Loucy (cell line): Measurements from ENCODE around the gene AQP1.

Experiments used
- H2AFZ ChIP-seq: fragments of 200-600 bp; sonication (generic); 2 replicates; pipeline ENCODE4 v1.6.0; 2016; ENCODE audit warnings: antibody characterized with exemption, mild to moderate bottlenecking, low read length, moderate library complexity
- H3F3A ChIP-seq: fragments of 200-600 bp; 2 replicates; pipeline ENCODE4 v1.6.0; 2016; ENCODE audit warnings: antibody characterized with exemption, low read depth, mild to moderate bottlenecking
- H3K27me3 ChIP-seq: fragments of 200-600 bp; sonication (generic); 2 replicates; pipeline ENCODE4 v1.6.1; 2014; ENCODE audit warnings: low read length, mild to moderate bottlenecking; ENCODE audit not compliant: insufficient read depth, poor library complexity, severe bottlenecking
- H3K36me3 ChIP-seq: fragments of 200-600 bp; sonication (generic); 2 replicates; pipeline ENCODE4 v1.6.1; 2016; ENCODE audit warnings: low read length; ENCODE audit not compliant: insufficient read depth
- H3K4me1 ChIP-seq: fragments of 200-600 bp; sonication (generic); 2 replicates; pipeline ENCODE4 v1.5.1; 2014; ENCODE audit warnings: low read length, mild to moderate bottlenecking; ENCODE audit not compliant: insufficient read depth, poor library complexity, severe bottlenecking
- H3K4me2 ChIP-seq: fragments of 200-600 bp; sonication (generic); 2 replicates; pipeline ENCODE4 v1.6.0; 2014; ENCODE audit warnings: antibody characterized with exemption, low read length, low read depth, mild to moderate bottlenecking; ENCODE audit not compliant: poor library complexity, severe bottlenecking
- H3K4me3 ChIP-seq: fragments of 200-600 bp; sonication (generic); 2 replicates; pipeline ENCODE4 v1.5.1; 2014; ENCODE audit warnings: low read length, mild to moderate bottlenecking, mixed read lengths; ENCODE audit not compliant: poor library complexity, severe bottlenecking
- H3K79me2 ChIP-seq: fragments of 200-600 bp; sonication (generic); 2 replicates; pipeline ENCODE4 v1.6.1; 2014; ENCODE audit warnings: low read length; ENCODE audit not compliant: insufficient read depth
- H3K9ac ChIP-seq: fragments of 200-600 bp; sonication (generic); 2 replicates; pipeline ENCODE4 v1.6.0; 2014; ENCODE audit warnings: mild to moderate bottlenecking, low read depth, low read length, moderate library complexity; ENCODE audit not compliant: poor library complexity, severe bottlenecking
- H3K9me2 ChIP-seq: fragments of 200-600 bp; sonication (generic); replicated peaks from 2 replicates; pipeline ENCODE4 v1.6.1; 2016; ENCODE audit warnings: low read depth, low read length, mixed read lengths
- H3K9me3 ChIP-seq: fragments of 200-600 bp; sonication (generic); 2 replicates; pipeline ENCODE4 v1.6.1; 2014; ENCODE audit warnings: mild to moderate bottlenecking, antibody characterized with exemption, low read length, low read depth; ENCODE audit not compliant: insufficient read depth
- H4K20me1 ChIP-seq: fragments of 200-600 bp; sonication (generic); 2 replicates; pipeline ENCODE4 v1.6.0; 2014; ENCODE audit warnings: antibody characterized with exemption, low read length, mild to moderate bottlenecking; ENCODE audit not compliant: insufficient read depth, poor library complexity, severe bottlenecking
- EZH2phosphoT487 ChIP-seq: fragments of 200-600 bp; IDR thresholded peaks from 2 replicates; pipeline ENCODE4 v1.6.1; 2018; ENCODE audit warnings: antibody characterized with exemption, mild to moderate bottlenecking, moderate library complexity, borderline replicate concordance
- TF ChIP-seq, protein P1 (sequence below): fragments of 200-600 bp; sonication (generic); conservative IDR thresholded peaks from 2 replicates; pipeline ENCODE4 v1.5.1; 2014; ENCODE audit warnings: mild to moderate bottlenecking, antibody characterized with exemption, low read length

AQP1 gene

DNA sequence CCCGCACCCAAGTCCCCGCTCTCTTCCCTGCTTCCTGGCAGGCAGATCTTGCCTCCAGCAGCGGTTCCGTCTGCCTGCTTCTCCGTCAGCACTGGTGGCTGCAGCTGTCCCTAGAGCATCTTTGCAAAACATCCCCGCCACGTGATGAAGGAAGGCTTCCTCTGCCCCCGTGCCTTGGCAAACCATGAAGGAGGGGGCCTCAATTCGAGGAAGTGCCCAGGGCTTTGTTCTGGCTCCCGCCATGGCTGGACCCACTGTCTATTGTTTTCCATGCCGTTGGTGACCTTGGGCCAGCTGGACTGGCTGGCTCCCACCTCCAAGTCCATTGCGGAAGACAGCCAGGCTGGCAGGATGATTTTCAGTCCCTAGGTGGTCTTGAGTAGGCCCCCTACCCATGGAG, 13.2 kb upstream of the AQP1 start:
- TF ChIP-seq EZH2phosphoT487, result no peak
- no peaks in the 10 kb centered on the region for H3K27me3 ChIP-seq

DNA sequence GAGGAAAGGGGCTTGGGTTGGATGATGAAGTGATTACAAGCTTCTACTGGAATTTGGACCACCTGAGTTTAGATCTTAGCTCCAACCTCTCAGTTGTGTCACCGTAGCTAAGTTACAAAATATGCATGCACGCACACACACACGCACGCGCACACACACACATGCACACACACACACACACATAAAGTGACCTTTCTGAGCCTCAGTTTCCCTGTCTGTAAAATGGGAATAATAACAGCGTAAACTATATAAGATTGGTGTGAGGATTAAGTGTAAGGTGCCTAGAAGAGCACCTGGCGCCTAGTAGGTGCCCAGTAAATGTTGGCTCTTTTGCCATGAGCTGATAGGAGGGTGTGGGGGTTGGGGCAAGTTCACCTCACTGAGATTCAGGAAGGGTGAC, 12.6 kb upstream of the AQP1 start:
- Histone ChIP-seq H2AFZ (no peak overlapping the region), H3K4me2 (no peak overlapping the region), H3K9me3 (no peaks in the 10 kb centered on the region), H3F3A (no peaks in the 10 kb centered on the region), H3K9ac (no peak overlapping the region), H3K79me2 (no peaks in the 10 kb centered on the region), H3K4me3 (no peak overlapping the region), H3K9me2 (no peaks in the 10 kb centered on the region), H3K36me3 (no peaks in the 10 kb centered on the region), H3K4me1 (no peaks in the 10 kb centered on the region), H4K20me1 (no peaks in the 10 kb centered on the region), H3K27me3 (no peaks in the 10 kb centered on the region)
- TF ChIP-seq EZH2phosphoT487, result no peak
- TF ChIP-seq, protein P1, sequence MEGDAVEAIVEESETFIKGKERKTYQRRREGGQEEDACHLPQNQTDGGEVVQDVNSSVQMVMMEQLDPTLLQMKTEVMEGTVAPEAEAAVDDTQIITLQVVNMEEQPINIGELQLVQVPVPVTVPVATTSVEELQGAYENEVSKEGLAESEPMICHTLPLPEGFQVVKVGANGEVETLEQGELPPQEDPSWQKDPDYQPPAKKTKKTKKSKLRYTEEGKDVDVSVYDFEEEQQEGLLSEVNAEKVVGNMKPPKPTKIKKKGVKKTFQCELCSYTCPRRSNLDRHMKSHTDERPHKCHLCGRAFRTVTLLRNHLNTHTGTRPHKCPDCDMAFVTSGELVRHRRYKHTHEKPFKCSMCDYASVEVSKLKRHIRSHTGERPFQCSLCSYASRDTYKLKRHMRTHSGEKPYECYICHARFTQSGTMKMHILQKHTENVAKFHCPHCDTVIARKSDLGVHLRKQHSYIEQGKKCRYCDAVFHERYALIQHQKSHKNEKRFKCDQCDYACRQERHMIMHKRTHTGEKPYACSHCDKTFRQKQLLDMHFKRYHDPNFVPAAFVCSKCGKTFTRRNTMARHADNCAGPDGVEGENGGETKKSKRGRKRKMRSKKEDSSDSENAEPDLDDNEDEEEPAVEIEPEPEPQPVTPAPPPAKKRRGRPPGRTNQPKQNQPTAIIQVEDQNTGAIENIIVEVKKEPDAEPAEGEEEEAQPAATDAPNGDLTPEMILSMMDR, result no peak

More for the DNA sequence above, 13.2 kb upstream of the AQP1 start:
- H3K36me3 ChIP-seq, result no peaks in the 10 kb centered on the region
- no peak overlapping the region for H3K4me3 ChIP-seq
- H3K4me2 ChIP-seq, result no peak overlapping the region
- H3K4me1 ChIP-seq, result no peaks in the 10 kb centered on the region
- no peak overlapping the region for H3K9ac ChIP-seq
- H3K79me2 ChIP-seq, result no peaks in the 10 kb centered on the region
- no peak overlapping the region for H2AFZ ChIP-seq
- H3K9me2 ChIP-seq, result no peaks in the 10 kb centered on the region
- H4K20me1 ChIP-seq, result no peaks in the 10 kb centered on the region
- no peaks in the 10 kb centered on the region for H3K9me3 ChIP-seq
- no peaks in the 10 kb centered on the region for H3F3A ChIP-seq

DNA sequence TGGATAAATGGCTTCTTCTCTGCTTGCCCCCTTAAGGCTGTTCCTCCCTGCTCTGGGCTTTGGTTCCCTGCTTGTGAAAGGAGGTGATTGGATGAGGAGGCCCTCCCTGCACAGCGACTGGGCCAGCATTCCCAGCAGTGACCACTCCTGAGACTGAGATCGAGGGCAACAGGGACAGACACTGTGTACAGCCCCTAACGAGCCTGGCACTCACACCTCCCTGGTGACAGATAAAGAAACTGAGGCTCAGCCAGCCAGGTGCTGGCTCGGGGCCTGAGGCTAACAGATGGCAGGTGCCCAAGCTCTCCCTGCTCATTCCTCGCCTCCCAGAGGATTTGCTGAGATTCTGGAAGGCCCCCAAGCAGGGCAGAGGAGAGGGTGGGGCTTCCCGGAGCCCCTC, 12.0 kb upstream of the AQP1 start:
- no peak overlapping the region for H3K9ac ChIP-seq
- no peak overlapping the region for H3K4me2 ChIP-seq

DNA sequence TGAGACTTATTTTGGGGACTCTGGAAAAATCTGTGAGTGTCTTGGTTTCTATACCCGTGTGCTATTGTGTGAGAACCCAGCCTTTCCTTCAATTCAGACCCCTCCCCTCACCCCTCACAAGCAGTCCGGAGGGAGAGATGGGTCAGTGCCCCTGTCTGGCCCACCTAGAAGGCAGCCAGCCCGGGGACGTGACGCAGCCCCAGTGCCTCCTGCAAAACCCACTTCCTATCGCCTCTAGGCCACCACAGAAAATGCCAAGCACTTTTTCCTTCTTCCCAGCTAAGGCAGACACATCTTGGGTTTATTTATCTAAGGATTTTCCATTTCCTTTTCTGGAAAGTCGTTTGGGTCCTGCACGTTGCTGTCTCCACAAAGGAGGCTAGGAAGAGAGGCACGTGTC, 11.6 kb upstream of the AQP1 start:
- Histone ChIP-seq H3K36me3 (no peaks in the 10 kb centered on the region), H3F3A (no peaks in the 10 kb centered on the region), H2AFZ (no peak overlapping the region), H3K4me2 (no peak overlapping the region), H3K4me1 (no peaks in the 10 kb centered on the region), H3K9me3 (no peaks in the 10 kb centered on the region), H3K4me3 (no peak overlapping the region), H3K79me2 (no peaks in the 10 kb centered on the region), H3K9ac (no peak overlapping the region), H3K27me3 (no peaks in the 10 kb centered on the region), H4K20me1 (no peaks in the 10 kb centered on the region), H3K9me2 (no peaks in the 10 kb centered on the region)
- TF ChIP-seq EZH2phosphoT487, result no peak
- TF ChIP-seq, protein P1, result no peak

More for the DNA sequence above, 12.0 kb upstream of the AQP1 start:
- Histone ChIP-seq H2AFZ (no peak overlapping the region), H3F3A (no peaks in the 10 kb centered on the region), H4K20me1 (no peaks in the 10 kb centered on the region), H3K9me2 (no peaks in the 10 kb centered on the region), H3K9me3 (no peaks in the 10 kb centered on the region), H3K27me3 (no peaks in the 10 kb centered on the region), H3K4me3 (no peak overlapping the region), H3K4me1 (no peaks in the 10 kb centered on the region), H3K36me3 (no peaks in the 10 kb centered on the region), H3K79me2 (no peaks in the 10 kb centered on the region)
- TF ChIP-seq, protein P1, result no peak
- no peak for TF ChIP-seq EZH2phosphoT487
